ENCODE data around the gene MAML2.

MAML2 gene

DNA sequence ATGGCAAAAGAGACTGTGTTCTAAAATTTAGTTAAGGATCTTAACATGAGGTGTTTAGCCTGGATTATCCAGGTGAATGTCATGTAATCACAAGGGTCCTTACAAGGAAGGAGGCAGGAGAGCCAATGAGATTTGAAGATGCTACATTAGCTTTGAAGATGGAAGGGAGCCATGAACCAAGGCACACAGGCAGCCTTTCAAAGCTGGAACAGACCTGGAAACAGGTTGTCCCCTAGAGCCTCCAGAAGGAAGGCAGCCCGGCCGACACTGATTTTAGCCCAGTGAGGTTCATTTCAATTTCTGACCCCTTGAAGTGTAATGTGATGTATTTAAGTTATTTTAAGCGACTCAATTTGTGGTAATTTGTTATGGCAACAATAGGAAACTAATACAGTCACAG is 223.8 kb downstream of the MAML2 start:
- H3K4me3 ChIP-seq (ENCODE audit: low read length): no peak overlapping the region
- TF ChIP-seq, protein P1, sequence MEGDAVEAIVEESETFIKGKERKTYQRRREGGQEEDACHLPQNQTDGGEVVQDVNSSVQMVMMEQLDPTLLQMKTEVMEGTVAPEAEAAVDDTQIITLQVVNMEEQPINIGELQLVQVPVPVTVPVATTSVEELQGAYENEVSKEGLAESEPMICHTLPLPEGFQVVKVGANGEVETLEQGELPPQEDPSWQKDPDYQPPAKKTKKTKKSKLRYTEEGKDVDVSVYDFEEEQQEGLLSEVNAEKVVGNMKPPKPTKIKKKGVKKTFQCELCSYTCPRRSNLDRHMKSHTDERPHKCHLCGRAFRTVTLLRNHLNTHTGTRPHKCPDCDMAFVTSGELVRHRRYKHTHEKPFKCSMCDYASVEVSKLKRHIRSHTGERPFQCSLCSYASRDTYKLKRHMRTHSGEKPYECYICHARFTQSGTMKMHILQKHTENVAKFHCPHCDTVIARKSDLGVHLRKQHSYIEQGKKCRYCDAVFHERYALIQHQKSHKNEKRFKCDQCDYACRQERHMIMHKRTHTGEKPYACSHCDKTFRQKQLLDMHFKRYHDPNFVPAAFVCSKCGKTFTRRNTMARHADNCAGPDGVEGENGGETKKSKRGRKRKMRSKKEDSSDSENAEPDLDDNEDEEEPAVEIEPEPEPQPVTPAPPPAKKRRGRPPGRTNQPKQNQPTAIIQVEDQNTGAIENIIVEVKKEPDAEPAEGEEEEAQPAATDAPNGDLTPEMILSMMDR (conservative IDR thresholded peaks at IDR 0.05; ENCODE audit: low read length): no peak

DNA sequence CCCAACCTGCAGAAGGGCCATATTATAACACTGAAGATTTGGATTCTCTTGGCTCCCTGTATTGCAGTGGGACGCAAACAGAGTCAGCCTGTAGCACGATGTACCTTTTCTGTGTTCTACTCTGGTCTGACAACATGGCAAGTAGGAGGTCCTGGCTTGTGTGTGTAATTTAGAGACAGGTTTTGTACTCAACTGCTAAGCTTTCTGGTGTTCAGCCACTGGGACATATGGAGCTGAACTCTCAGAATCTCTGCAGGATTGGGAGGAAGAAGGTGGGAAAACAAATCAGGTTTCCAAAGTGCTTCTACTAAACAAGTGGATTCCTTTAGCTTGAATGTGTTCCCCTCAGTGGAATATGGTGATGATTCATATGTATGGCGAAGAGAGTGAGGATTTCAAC is 226.6 kb downstream of the MAML2 start:
- TF ChIP-seq, protein P1 (conservative IDR thresholded peaks at IDR 0.05; ENCODE audit: low read length): no peak
- no peak for DNase-seq (ENCODE audit: low read depth)
- no peak overlapping the region for H3K4me3 ChIP-seq (ENCODE audit: low read length)

More for the DNA sequence above, 223.8 kb downstream of the MAML2 start:
- no peak for DNase-seq (ENCODE audit: low read depth)

- TF ChIP-seq, protein P1 (conservative IDR thresholded peaks at IDR 0.05; ENCODE audit: low read length): no peak
- DNase-seq (ENCODE audit: low read depth): no peak
- H3K4me3 ChIP-seq (ENCODE audit: low read length): no peak overlapping the region
These were observed 228.6 kb downstream of the MAML2 start for GRCh38 chr11:96114178-96115064.

- peak overlapping the region; percentile 15; the same call in 1 of the 2 replicates for H3K4me3 ChIP-seq (ENCODE audit: low read length)
- peak; percentile 75 for DNase-seq (ENCODE audit: low read depth)
These were observed 229.8 kb downstream of the MAML2 start for GRCh38 chr11:96113193-96113681.

GRCh38 chr11:96112192-96113128 is 230.5 kb downstream of the MAML2 start:
- TF ChIP-seq, protein P1 (conservative IDR thresholded peaks at IDR 0.05; ENCODE audit: low read length): no peak
- no peak for DNase-seq (ENCODE audit: low read depth)
- H3K4me3 ChIP-seq (ENCODE audit: low read length): no peak overlapping the region

More at GRCh38 chr11:96113193-96113681, 229.8 kb downstream of the MAML2 start:
- TF ChIP-seq, protein P1 (conservative IDR thresholded peaks at IDR 0.05; ENCODE audit: low read length): no peak

DNA sequence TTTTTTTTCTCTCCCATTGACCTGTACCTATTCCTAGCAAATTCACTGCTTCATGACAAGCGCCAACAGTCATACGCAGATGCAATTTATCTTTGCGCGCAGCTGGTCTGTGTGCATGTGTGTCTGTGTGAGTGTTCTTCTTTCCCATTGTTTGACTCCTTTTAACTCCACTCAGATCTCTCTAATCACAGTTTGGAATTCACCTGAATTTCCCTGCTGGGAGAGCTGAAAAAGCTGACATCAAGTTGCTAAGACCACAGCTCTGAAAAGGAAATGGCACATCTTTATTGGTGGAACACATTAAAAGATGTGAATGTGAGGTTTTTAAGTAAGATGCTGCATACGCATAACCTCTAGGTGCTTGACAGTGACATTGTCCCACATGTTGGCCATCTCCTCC is 231.7 kb downstream of the MAML2 start:
- H3K4me3 ChIP-seq (ENCODE audit: low read length): no peak overlapping the region
- no peak for DNase-seq (ENCODE audit: low read depth)
- TF ChIP-seq, protein P1 (conservative IDR thresholded peaks at IDR 0.05; ENCODE audit: low read length): no peak

Measured in AG10803 (cell line).